ENCODE data around the gene NME3.

DNA sequence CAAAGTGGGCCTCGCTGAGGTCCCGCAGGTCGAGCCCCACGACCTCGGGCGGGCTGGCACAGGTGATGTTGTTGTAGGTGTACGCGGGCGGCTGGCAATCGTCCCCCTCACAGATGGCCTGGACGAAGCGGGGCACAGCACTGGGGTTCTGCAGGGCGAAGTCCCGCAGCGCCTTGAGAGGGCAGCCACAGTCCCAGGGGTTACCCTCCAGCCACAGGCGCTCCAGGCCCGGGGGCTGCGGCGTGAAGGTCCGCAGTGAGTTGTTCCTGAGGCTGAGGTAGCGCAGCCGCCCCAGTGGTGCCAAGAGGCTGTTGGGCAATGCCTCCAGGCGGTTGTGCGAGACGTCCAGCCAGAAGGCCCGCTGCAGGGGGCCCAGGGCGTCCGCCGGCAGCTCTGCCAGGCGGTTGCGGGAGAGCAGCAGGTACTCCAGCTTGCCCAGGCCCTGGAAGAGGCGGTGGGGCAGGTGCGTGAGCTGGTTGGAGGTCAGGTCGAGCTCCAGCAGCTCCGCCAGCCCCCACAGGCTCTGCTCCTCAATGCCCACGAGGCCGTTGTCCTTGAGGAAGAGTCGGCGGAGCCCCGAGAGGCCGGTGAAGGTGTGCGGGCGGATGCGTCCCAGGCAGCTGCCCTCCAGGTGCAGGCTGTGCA, 19.4 kb upstream of the NME3 start:
- TF ChIP-seq, protein P1, sequence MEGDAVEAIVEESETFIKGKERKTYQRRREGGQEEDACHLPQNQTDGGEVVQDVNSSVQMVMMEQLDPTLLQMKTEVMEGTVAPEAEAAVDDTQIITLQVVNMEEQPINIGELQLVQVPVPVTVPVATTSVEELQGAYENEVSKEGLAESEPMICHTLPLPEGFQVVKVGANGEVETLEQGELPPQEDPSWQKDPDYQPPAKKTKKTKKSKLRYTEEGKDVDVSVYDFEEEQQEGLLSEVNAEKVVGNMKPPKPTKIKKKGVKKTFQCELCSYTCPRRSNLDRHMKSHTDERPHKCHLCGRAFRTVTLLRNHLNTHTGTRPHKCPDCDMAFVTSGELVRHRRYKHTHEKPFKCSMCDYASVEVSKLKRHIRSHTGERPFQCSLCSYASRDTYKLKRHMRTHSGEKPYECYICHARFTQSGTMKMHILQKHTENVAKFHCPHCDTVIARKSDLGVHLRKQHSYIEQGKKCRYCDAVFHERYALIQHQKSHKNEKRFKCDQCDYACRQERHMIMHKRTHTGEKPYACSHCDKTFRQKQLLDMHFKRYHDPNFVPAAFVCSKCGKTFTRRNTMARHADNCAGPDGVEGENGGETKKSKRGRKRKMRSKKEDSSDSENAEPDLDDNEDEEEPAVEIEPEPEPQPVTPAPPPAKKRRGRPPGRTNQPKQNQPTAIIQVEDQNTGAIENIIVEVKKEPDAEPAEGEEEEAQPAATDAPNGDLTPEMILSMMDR (IDR thresholded peaks at IDR 0.05): no peak
- TF ChIP-seq, protein P2, sequence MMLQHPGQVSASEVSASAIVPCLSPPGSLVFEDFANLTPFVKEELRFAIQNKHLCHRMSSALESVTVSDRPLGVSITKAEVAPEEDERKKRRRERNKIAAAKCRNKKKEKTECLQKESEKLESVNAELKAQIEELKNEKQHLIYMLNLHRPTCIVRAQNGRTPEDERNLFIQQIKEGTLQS (CRISPR knock-in tag; conservative IDR thresholded peaks at IDR 0.05): no peak
- no peak for TF ChIP-seq HMGXB4 (CRISPR knock-in tag; IDR thresholded peaks at IDR 0.05)
- TF ChIP-seq NR3C1 (CRISPR knock-in tag; conservative IDR thresholded peaks at IDR 0.05; ENCODE audit: low read depth): no peak
- TF ChIP-seq JUN (CRISPR knock-in tag; IDR thresholded peaks at IDR 0.05): no peak
- TF ChIP-seq ETV6 (CRISPR knock-in tag; IDR thresholded peaks at IDR 0.05): no peak
